ENCODE data around the gene EIF2S3. TPM values are rescaled to one million over a fixed set of nuclear protein-coding genes. Genes with fewer than 3 reads are reported as not detected.

The EIF2S3 gene
- total and polyA plus RNA-seq, 2 of the 13 experiments (the other 11 are each of a cell fraction or from before 2014, with no cell fraction given): 61.0 to 183 TPM

GRCh38 chrX:24069877-24070276 is 15.1 kb downstream of the EIF2S3 start:
- ATAC-seq: no peak
- H3K4me1 ChIP-seq (ENCODE audit: insufficient read depth, low read length): no peaks in the 10 kb centered on the region
- H3K4me3 ChIP-seq (replicated peaks in 1 of 3; ENCODE audit: insufficient read depth in 1 of 3, low read depth in 2 of 3, low read length in 3 of 3): no peak overlapping the region
- no peak overlapping the region for H3K9ac ChIP-seq (ENCODE audit: insufficient read depth, low read depth, low read length)
- in situ Hi-C loops (cut with HindIII; ENCODE audit: extremely low pct_ligation_motif_present, low pct_unique_long_range_greater_than_20kb) (no loop called here), intact Hi-C loops (cut with micrococcal nuclease; ENCODE audit: unreplicated experiment) (no loop called here)
- H3K27me3 ChIP-seq (ENCODE audit: control insufficient read depth in 1 of 2, insufficient read depth in 2 of 2, low read length in 2 of 2): no peaks in the 10 kb centered on the region
- POLR2A ChIA-PET: interaction anchor here (0.7 to 1.2 kb wide), 2 partner anchors 9 to 14 kb away, joined by 3 read pairs; partner anchors contain the start of gene EIF2S3
- BruUV-seq (replicated peaks): no TSS peak
- H3K36me3 ChIP-seq (replicated peaks in 1 of 2; ENCODE audit: control insufficient read depth in 1 of 2, insufficient read depth in 2 of 2, low read length in 2 of 2): peaks cover 0 to 15% of the 10 kb centered on the region in 2 experiments; a peak in 3 of 5 replicates
- H2AFZ ChIP-seq (ENCODE audit: low read length): no peak overlapping the region
- no peak overlapping the region for H3K27ac ChIP-seq (ENCODE audit: extremely low read length, insufficient read depth, low read length)
- no peaks in the 10 kb centered on the region for H3K79me2 ChIP-seq (ENCODE audit: insufficient read depth, low read length)
- H3K9me3 ChIP-seq (ENCODE audit: low read length): no peaks in the 10 kb centered on the region
- CTCF ChIA-PET (ENCODE audit: low intra/inter-chr PET ratio, low total read pairs): no interaction called here
- 99% methylated on average over 9 of the region's 9 CpGs for WGBS (ENCODE audit: low lambda C conversion rate)
- no peak overlapping the region for H3K4me2 ChIP-seq (ENCODE audit: low read depth, low read length)
- no peaks in the 10 kb centered on the region for H4K20me1 ChIP-seq (ENCODE audit: insufficient read depth, low read length)
- no peak for DNase-seq (ENCODE audit: low spot score)
- no peak for FAIRE-seq
- no peak for TF ChIP-seq FOSL2 (CRISPR knock-in tag; IDR thresholded peaks at IDR 0.05)
- TF ChIP-seq HOMEZ (CRISPR knock-in tag; IDR thresholded peaks at IDR 0.05; ENCODE audit: low read depth): no peak
- no peak for TF ChIP-seq ZNF589 (CRISPR knock-in tag; conservative IDR thresholded peaks at IDR 0.05)
- no peak for TF ChIP-seq NR0B2 (CRISPR knock-in tag; IDR thresholded peaks at IDR 0.05)
- TF ChIP-seq ZNF225 (CRISPR knock-in tag; IDR thresholded peaks at IDR 0.05): no peak
- TF ChIP-seq STAG1 (CRISPR knock-in tag; IDR thresholded peaks at IDR 0.05): no peak
- no peak for TF ChIP-seq MAZ (IDR thresholded peaks at IDR 0.05; ENCODE audit: borderline replicate concordance, low read depth, low read length)
- no peak for TF ChIP-seq MAZ (CRISPR knock-in tag; IDR thresholded peaks at IDR 0.05; ENCODE audit: low read depth)
- no peak for TF ChIP-seq ZNF710 (CRISPR knock-in tag; IDR thresholded peaks at IDR 0.05; ENCODE audit: borderline replicate concordance)
- TF ChIP-seq NR2F1 (CRISPR knock-in tag; IDR thresholded peaks at IDR 0.05): no peak
- TF ChIP-seq ATF6 (CRISPR knock-in tag; conservative IDR thresholded peaks at IDR 0.05): no peak
- TF ChIP-seq ZNF574 (CRISPR knock-in tag; IDR thresholded peaks at IDR 0.05): no peak
- no peak for TF ChIP-seq ZBTB25 (CRISPR knock-in tag; IDR thresholded peaks at IDR 0.05)
